Mesodermal cell (in vitro differentiated cells): Measurements from ENCODE around the gene LMAN2.
"Not testable (repeated sequence)": the region's sequence is repeated elsewhere in the genome, so short reads cannot be mapped to it uniquely, and the experiment has no call there.

Experiments
- H3K27ac ChIP-seq: 2 replicates; pipeline ENCODE4 v1.7.0; 2013; ENCODE audit warnings: mild to moderate bottlenecking, low read depth, low read length, moderate library complexity; ENCODE audit not compliant: severe bottlenecking
- H3K36me3 ChIP-seq: 2 replicates; pipeline ENCODE4 v1.7.1; 2013; ENCODE audit warnings: mild to moderate bottlenecking, low read length, moderate library complexity; ENCODE audit not compliant: control insufficient read depth, insufficient read depth
- H3K4me1 ChIP-seq: one replicate; pipeline ENCODE4 v1.7.1; 2013; ENCODE audit warnings: mild to moderate bottlenecking, low read length; ENCODE audit not compliant: insufficient read depth, control insufficient read depth, poor library complexity, severe bottlenecking
- H3K4me3 ChIP-seq: 2 replicates; pipeline ENCODE4 v1.7.0; 2013; ENCODE audit warnings: low read length, control low read depth, mild to moderate bottlenecking; ENCODE audit not compliant: insufficient read depth, poor library complexity, severe bottlenecking; ENCODE audit errors: extremely low read depth
- H3K9me3 ChIP-seq: 2 replicates; pipeline ENCODE4 v1.7.1; 2013; ENCODE audit warnings: mild to moderate bottlenecking, low read length, moderate library complexity; ENCODE audit not compliant: control insufficient read depth
- WGBS, 2 experiments: methylation state at CpG; one replicate each; pipeline ENCODE4 v1.1.5; 2013; ENCODE audit warnings: missing lambda C conversion rate in 2 of 2; ENCODE audit not compliant: insufficient coverage in 2 of 2; 5-methylcytosine and 5-hydroxymethylcytosine counted together

The LMAN2 gene

DNA sequence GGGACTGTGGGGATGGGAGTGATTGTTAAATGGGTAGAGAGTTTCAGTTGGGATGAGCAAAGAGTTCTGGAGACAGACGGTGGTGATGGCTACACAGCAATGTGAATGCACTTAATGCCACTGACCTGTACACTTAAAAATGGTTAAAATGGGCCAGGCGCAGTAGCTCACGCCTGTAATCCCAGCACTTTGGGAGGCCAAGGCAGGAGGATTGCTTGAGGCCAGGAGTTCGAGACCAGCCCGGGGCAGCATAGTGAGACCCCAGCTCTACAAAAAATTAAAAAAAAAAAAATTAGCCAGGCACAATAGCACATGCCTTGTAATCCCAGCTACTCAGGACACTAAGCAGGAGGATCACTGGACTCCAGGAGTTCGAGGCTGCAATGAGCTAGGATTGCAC is 7.7 kb downstream of the LMAN2 start:
- H3K4me3 ChIP-seq, result no peak overlapping the region
- WGBS, 2 experiments, result 96 to 100% methylated on average over 3 to 6 of the region's 6 CpGs
- H3K36me3 ChIP-seq, result peaks cover 61% of the 10 kb centered on the region
- peaks cover 8% of the 10 kb centered on the region for H3K4me1 ChIP-seq
- H3K9me3 ChIP-seq, result no peaks in the 10 kb centered on the region
- no peak overlapping the region for H3K27ac ChIP-seq

DNA sequence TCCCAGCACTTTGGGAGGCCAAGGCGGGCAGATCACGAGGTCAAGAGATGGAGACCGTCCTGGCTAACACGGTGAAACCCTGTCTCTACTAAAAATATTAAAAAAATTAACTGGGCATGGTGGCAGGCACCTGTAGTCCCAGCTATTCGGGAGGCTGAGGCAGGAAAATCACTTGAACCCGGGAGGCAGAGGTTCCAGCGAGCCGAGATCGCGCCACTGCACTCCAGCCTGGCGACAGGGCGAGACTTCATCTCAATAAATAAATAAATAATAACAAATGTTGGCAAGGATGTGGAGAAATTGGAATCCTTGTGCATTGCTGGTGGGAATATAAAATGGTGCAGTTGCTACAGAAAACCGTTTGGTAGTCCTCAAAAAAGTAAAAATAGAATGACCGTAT is 8.5 kb downstream of the LMAN2 start:
- not testable (repeated sequence) for H3K4me3 ChIP-seq, H3K4me1 ChIP-seq, H3K9me3 ChIP-seq, H3K27ac ChIP-seq
- WGBS, 2 experiments, result 90 to 100% methylated on average over 5 of the region's 14 CpGs
- peaks cover 65% of the 10 kb centered on the region for H3K36me3 ChIP-seq

DNA sequence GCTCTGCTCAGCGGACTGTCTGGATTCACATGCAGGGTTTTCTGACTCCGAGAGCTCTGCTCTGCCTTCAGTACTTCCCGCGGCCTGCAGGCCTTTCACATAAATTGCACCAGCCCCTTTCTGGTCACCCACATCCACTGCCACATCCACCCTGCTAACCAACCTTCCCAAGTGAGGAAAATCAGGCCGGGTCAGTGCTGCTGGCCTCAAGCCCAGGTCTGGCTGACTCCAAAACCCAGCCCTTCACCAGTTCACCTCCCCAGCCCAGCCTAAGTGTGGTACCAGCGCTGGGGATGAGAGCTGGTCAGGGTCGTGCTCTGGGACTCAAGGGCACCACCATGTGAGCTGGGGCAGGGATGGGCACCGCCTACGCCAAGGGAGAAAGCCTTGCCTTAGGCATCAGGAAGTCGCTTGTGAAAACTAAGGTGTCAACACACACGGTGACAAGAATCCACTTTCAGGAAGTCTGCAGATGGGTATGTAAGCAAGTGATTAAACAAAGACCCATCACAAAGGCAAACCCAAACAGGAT is 12.3 kb downstream of the LMAN2 start:
- Histone ChIP-seq H3K4me1 (peaks cover 8% of the 10 kb centered on the region), H3K27ac (peak overlapping the region; percentile 36), H3K36me3 (peaks cover 76% of the 10 kb centered on the region), H3K9me3 (no peaks in the 10 kb centered on the region), H3K4me3 (no peak overlapping the region)
- WGBS, 2 experiments, result 89 to 96% methylated on average over 8 to 9 of the region's 11 CpGs

DNA sequence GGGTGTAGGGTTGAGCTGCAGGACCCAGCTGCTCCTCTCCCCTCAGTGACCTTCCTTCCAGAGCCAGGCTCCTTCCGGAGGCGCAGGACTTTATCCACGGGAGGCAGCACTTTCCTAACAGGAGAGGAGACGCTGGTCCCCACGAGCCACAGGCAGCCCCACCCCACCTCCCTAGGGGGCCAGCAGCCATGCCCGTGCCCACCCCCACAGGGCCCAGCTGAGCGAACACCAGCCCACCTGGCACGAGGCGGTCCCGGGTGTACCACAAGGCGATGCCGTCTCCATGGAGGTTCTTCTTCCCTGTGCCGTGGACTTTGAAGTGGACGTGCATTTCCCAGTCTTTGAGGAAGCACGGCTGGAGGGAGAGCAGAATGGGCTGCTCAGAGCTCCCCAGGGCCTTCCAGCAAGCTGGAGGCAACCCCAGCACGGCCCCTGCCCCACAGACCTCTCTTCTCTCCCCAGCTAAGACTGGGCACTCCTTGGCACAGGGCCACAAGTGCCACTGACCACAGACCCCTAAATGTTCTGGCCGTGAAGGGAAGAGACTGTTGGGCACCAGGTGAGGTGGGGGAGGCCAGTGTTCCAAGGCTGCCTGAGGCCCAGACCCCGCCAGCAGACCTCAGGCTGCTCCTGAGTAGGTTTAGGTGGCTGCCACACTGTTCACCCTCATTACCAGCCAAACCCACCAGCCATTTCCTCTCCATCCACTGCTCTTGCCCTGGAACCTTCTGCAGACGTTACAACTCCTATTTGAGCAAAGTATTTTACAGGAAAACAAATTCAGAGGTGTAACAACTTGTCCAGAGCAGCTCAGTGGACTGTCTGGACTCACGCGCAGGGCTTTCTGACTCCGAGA is 13.0 kb downstream of the LMAN2 start:
- Histone ChIP-seq H3K4me3 (no peak overlapping the region), H3K27ac (no peak overlapping the region), H3K4me1 (peaks cover 8% of the 10 kb centered on the region), H3K9me3 (no peaks in the 10 kb centered on the region), H3K36me3 (peaks cover 77% of the 10 kb centered on the region)
- 91 to 96% methylated on average over 15 to 19 of the region's 22 CpGs for WGBS, 2 experiments

DNA sequence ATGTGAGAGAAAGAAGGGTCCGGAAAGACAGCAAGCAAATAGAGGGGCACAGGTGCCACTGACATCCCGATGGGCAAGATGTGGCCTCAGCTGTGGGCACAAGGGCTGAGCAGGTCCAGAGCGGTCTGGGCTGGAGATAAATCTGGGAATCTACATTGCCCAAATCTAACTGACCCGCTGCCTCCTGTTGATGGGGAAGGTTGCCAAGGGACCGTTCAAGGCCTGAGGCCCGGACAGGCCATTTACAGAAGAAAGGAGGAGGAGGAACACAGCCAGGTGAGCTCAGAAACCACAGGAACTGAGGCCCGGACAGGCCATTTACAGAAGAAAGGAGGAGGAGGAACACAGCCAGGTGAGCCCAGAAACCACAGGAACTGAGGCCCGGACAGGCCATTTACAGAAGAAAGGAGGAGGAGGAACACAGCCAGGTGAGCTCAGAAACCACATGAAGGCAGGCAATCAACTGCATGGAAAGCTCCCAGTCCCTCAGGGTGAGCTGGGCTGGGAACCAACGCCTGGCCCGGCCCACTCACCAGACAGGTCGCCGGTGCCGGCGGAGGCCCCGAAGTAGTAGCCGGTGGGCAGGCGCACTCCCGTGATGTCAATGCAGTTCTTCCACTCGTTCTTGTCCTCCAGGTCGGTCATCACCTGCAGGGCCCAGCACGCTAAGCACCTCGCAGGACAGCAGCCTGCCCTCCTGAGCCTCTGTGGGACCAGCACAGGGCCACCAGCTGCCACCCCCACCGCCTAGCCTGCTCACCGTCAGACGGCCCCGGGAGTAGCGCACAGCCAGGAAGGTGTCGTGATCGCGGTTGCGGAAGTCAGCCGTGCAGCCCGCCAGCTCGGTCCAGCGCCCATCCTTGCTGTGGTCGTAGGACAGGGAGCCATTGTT is 14.6 kb downstream of the LMAN2 start:
- Histone ChIP-seq H3K36me3 (peaks cover 78% of the 10 kb centered on the region), H3K27ac (no peak overlapping the region), H3K4me3 (no peak overlapping the region), H3K9me3 (no peaks in the 10 kb centered on the region), H3K4me1 (peaks cover 8% of the 10 kb centered on the region)
- 94 to 95% methylated on average over 30 to 34 of the region's 36 CpGs for WGBS, 2 experiments

DNA sequence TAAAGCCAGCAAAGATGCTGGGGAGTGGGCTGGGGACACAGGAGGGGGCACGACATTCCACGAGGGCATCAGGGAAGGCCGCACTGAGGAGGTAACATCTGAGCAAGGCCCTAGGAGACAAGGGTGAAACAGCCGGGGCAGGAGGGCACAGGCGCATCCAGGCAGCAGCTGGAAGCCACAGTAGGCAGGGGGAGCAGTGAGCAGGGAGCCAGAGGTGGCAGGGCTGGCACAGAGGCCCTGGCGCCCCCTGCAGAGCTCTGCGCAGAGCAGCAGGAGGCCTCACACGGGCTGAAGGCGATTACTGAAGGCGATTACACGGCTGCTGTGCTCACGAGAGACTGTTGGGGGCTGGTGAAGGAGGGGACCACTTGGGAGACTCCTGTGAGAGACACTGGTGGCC is 15.4 kb downstream of the LMAN2 start:
- WGBS, 2 experiments, result 89 to 96% methylated on average over 11 to 12 of the region's 12 CpGs
- peaks cover 76% of the 10 kb centered on the region for H3K36me3 ChIP-seq
- no peaks in the 10 kb centered on the region for H3K9me3 ChIP-seq
- H3K27ac ChIP-seq, result no peak overlapping the region
- H3K4me3 ChIP-seq, result no peak overlapping the region
- peaks cover 8% of the 10 kb centered on the region for H3K4me1 ChIP-seq

DNA sequence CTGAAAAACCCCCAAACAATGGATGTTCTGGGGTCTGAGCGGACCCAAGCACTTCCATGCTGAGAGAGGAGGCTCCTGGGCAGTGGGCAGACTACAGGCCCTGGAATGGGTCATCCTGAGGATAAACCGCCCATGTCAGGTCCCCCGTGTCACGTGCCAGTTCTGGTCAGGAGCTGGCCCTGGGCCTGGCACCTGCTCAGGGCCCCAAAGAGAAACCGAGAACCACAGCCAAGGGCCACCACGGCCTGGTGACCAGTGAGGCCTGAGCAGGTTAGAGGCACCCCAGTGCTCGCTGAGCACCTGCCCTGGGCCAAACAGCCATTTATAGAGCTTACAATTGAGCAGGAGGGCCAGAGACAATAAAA is 15.8 kb downstream of the LMAN2 start:
- H3K9me3 ChIP-seq, result no peaks in the 10 kb centered on the region
- peaks cover 80% of the 10 kb centered on the region for H3K36me3 ChIP-seq
- H3K4me3 ChIP-seq, result no peak overlapping the region
- WGBS, 2 experiments, result 96 to 100% methylated on average over 7 of the region's 7 CpGs
- peaks cover 8% of the 10 kb centered on the region for H3K4me1 ChIP-seq
- no peak overlapping the region for H3K27ac ChIP-seq

DNA sequence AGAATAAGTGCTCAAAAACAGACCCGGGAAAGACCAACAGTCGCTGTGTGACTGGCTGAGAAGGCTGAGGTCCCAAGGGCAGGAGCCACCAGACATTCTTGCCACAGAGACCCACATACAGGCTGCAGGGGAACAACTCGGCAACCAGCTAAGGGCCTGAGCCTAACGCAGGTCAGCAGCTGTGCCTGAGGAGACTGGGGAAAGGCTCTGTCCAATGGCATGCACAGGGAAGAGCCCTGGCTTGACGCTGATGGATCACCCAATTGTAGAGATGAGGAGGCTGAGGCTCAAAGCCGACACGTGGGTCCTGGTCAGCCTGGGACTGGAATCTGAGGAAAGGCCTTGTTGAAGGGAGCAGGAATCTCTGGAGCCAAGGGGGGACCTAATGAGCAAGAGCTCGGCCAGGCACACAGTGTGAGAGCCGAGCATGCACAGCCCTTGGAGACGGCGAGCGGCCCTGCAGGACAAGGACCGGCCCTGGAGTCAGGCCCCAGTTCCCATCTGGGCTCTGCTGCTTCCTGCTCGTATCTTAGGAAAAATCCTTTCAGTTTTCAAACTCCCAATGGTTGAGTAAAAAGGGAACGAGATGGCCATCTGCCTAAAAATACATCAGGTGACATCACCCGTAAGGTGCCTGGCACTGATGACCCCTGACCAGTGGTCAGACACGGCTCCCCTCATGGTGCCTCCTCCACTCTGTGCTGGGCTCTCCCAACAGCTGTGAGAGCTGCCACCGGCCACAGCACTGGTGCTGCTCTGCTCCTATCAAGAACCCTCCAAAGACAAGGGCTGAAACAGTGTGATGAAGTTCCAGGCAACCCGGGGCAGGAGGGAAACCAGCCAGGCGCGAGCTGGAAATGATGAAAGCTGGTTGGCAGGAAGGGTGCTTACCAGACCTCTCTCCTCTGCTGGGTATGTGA is 16.4 kb downstream of the LMAN2 start:
- peaks cover 86% of the 10 kb centered on the region for H3K36me3 ChIP-seq
- no peak overlapping the region for H3K27ac ChIP-seq
- WGBS, 2 experiments, result 94 to 95% methylated on average over 20 of the region's 21 CpGs
- H3K4me3 ChIP-seq, result no peak overlapping the region
- H3K9me3 ChIP-seq, result no peaks in the 10 kb centered on the region
- peaks cover 7% of the 10 kb centered on the region for H3K4me1 ChIP-seq

DNA sequence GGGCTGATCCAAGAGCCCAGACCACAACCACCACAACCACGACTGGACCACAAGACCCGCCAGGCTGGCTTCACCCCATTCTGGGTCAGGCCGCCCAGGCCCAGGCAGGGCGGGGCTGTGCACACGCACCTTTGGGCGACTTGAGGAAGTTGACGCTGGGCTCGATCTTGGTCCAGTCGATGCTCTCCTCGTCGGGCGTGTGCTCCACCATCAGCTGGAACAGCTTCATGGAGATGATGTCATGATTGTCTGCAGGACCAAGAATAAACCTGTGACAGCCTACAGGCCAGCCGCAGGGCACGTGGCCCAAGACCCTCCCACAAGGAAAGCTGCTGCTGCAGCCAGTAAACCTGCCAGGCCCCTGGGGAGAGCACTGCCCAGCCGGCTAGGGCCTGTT is 17.3 kb downstream of the LMAN2 start:
- H3K36me3 ChIP-seq, result peaks cover 92% of the 10 kb centered on the region
- H3K27ac ChIP-seq, result no peak overlapping the region
- H3K9me3 ChIP-seq, result no peaks in the 10 kb centered on the region
- no peak overlapping the region for H3K4me3 ChIP-seq
- H3K4me1 ChIP-seq, result no peaks in the 10 kb centered on the region
- WGBS, 2 experiments, result 90 to 98% methylated on average over 14 of the region's 15 CpGs
